ENCODE data around the gene PKP3.

DNA sequence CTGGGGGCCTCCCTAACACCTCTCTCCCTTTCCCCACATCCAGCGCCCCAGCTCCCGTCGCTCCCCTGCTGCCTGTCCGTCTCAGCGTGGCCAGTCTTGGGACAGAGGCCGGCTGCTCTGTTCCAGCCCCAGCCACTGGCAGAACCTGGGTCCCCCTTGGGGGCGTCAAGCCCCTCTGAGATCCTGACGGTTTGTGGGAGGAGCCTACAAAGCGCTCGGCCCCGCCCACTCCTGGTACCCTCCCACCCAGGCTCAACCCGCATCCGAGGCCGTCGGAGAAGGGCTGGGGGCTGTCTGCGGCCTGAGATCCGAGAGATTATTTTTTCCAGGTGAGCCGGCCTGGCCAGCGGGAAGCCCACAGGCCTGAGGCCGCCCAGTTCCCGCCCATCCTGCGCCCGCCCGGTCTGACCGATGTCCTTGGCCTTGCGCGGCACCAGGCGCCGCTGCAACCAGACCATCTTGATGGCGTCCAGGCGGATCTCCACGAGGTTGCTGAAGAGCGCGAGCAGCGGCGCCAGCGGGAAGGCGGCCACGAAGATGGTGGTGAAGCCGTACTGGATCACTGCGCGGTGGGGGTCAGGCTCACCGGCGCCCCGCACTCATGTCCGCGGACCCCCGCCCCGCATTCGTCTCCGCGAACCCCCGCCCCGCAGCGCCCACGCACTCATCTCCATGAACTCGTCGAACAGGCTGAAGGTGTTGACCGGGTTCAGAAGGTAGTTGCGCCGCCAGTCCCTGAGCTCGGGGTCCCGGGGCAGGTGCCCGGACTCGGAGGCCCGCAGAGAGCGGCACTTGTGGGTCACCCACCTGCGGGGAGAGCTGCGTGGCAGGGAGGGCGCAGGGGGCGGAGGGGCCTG, 26.3 kb downstream of the PKP3 start:
- TF ChIP-seq, protein P1, sequence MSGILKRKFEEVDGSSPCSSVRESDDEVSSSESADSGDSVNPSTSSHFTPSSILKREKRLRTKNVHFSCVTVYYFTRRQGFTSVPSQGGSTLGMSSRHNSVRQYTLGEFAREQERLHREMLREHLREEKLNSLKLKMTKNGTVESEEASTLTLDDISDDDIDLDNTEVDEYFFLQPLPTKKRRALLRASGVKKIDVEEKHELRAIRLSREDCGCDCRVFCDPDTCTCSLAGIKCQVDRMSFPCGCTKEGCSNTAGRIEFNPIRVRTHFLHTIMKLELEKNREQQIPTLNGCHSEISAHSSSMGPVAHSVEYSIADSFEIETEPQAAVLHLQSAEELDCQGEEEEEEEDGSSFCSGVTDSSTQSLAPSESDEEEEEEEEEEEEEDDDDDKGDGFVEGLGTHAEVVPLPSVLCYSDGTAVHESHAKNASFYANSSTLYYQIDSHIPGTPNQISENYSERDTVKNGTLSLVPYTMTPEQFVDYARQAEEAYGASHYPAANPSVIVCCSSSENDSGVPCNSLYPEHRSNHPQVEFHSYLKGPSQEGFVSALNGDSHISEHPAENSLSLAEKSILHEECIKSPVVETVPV (CRISPR knock-in tag; IDR thresholded peaks at IDR 0.05) = no peak
- TF ChIP-seq RARB (CRISPR knock-in tag; IDR thresholded peaks at IDR 0.05) = no peak
- TF ChIP-seq OSR1 (CRISPR knock-in tag; IDR thresholded peaks at IDR 0.05) = no peak
- TF ChIP-seq, protein P2, sequence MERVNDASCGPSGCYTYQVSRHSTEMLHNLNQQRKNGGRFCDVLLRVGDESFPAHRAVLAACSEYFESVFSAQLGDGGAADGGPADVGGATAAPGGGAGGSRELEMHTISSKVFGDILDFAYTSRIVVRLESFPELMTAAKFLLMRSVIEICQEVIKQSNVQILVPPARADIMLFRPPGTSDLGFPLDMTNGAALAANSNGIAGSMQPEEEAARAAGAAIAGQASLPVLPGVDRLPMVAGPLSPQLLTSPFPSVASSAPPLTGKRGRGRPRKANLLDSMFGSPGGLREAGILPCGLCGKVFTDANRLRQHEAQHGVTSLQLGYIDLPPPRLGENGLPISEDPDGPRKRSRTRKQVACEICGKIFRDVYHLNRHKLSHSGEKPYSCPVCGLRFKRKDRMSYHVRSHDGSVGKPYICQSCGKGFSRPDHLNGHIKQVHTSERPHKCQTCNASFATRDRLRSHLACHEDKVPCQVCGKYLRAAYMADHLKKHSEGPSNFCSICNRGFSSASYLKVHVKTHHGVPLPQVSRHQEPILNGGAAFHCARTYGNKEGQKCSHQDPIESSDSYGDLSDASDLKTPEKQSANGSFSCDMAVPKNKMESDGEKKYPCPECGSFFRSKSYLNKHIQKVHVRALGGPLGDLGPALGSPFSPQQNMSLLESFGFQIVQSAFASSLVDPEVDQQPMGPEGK (CRISPR knock-in tag; IDR thresholded peaks at IDR 0.05; ENCODE audit: borderline replicate concordance) = no peak
- no peak for TF ChIP-seq ZNF70 (CRISPR knock-in tag; IDR thresholded peaks at IDR 0.05)

Data from SK-N-SH treated with all-trans-retinoic acid at 6 μM for 48 hours (cell line).